Liver (tissue), 9 donors: ENCODE results near the gene FARP1. TPM values are rescaled to one million over a fixed set of nuclear protein-coding genes. Genes with fewer than 3 reads are reported as not detected.
A peak's percentile ranks its signal among the peaks of the same experiment; 100 is the strongest.

Experiments used
- DNase-seq: peaks from one replicate; pipeline ENCODE4 v3.0.0-alpha.2; 2017; ENCODE audit warnings: low spot score
- H3K27ac ChIP-seq, 2 donors: one replicate each; pipeline ENCODE4 v1.7.0; 2013; ENCODE audit warnings: inconsistent platforms in 2 of 2, low read length in 2 of 2, control low read depth in 1 of 2, low read depth in 1 of 2, mild to moderate bottlenecking in 1 of 2
- H3K27me3 ChIP-seq, 4 donors: one replicate each; pipeline versions ENCODE4 v1.6.1 to v1.7.0; 2013; ENCODE audit warnings: low read length in 3 of 4, inconsistent platforms in 1 of 4, mild to moderate bottlenecking in 1 of 4, moderate library complexity in 1 of 4; ENCODE audit not compliant: control insufficient read depth in 4 of 4, insufficient read depth in 4 of 4
- H3K36me3 ChIP-seq, 4 donors: one replicate each; pipeline versions ENCODE4 v1.6.1 to v1.7.0; 2013; ENCODE audit warnings: low read length in 3 of 4, mild to moderate bottlenecking in 3 of 4, low read depth in 1 of 4, moderate library complexity in 1 of 4; ENCODE audit not compliant: control insufficient read depth in 4 of 4, insufficient read depth in 3 of 4
- H3K4me1 ChIP-seq, 4 donors: one replicate each; pipeline versions ENCODE4 v1.6.1 to v1.7.0; 2013; ENCODE audit warnings: low read length in 3 of 4, mild to moderate bottlenecking in 3 of 4, moderate library complexity in 1 of 4; ENCODE audit not compliant: control insufficient read depth in 4 of 4, insufficient read depth in 4 of 4
- H3K4me3 ChIP-seq, 3 donors: one replicate each; pipeline versions ENCODE4 v1.6.1 to v1.7.0; 2013; ENCODE audit warnings: low read length in 3 of 3, control low read depth in 1 of 3, low read depth in 1 of 3, mild to moderate bottlenecking in 1 of 3
- H3K9ac ChIP-seq, 2 donors: one replicate each; pipeline ENCODE4 v1.7.0; 2013; ENCODE audit warnings: low read length in 2 of 2, mild to moderate bottlenecking in 2 of 2, moderate library complexity in 2 of 2, control low read depth in 1 of 2, low read depth in 1 of 2
- H3K9me3 ChIP-seq, 4 donors: one replicate each; pipeline versions ENCODE4 v1.6.1 to v1.7.0; 2013; ENCODE audit warnings: low read length in 3 of 4; ENCODE audit not compliant: control insufficient read depth in 4 of 4
- ATF3 ChIP-seq: IDR thresholded peaks from 2 replicates; pipeline ENCODE4 v1.6.1; 2016; ENCODE audit warnings: antibody characterized with exemption
- EGR1 ChIP-seq, 2 donors: IDR thresholded peaks; 2 replicates each; pipeline ENCODE4 v1.6.1; 2016 to 2018; ENCODE audit warnings: antibody characterized with exemption in 2 of 2, low read depth in 2 of 2
- FOXA1 ChIP-seq: IDR thresholded peaks from 2 replicates; pipeline ENCODE4 v1.6.1; 2016; ENCODE audit warnings: antibody characterized with exemption
- FOXA2 ChIP-seq: IDR thresholded peaks from 2 replicates; pipeline ENCODE4 v1.6.1; 2016; ENCODE audit warnings: antibody characterized with exemption
- GABPA ChIP-seq, 2 donors: IDR thresholded peaks in 1 of 2; conservative IDR thresholded peaks in 1 of 2; 2 replicates each; pipeline ENCODE4 v1.6.1; 2016; ENCODE audit warnings: antibody characterized with exemption in 2 of 2, mild to moderate bottlenecking in 1 of 2, moderate library complexity in 1 of 2
- HNF4A ChIP-seq, 2 donors: conservative IDR thresholded peaks; 2 replicates each; pipeline ENCODE4 v1.6.1; 2016; ENCODE audit warnings: antibody characterized with exemption in 2 of 2, mild to moderate bottlenecking in 2 of 2
- HNF4G ChIP-seq: IDR thresholded peaks from 2 replicates; pipeline ENCODE4 v1.6.1; 2016; ENCODE audit warnings: antibody characterized with exemption
- RAD21 ChIP-seq, 2 donors: IDR thresholded peaks; 2 replicates each; pipeline ENCODE4 v1.6.1; 2016; ENCODE audit warnings: antibody characterized with exemption in 2 of 2, mild to moderate bottlenecking in 2 of 2
- REST ChIP-seq: IDR thresholded peaks from 2 replicates; pipeline ENCODE4 v1.6.1; 2016; ENCODE audit warnings: antibody characterized with exemption, mild to moderate bottlenecking
- SP1 ChIP-seq: IDR thresholded peaks from 2 replicates; pipeline ENCODE4 v1.6.1; 2018; ENCODE audit warnings: antibody characterized with exemption, mild to moderate bottlenecking
- TAF1 ChIP-seq: conservative IDR thresholded peaks from 2 replicates; pipeline ENCODE4 v1.6.1; 2016; ENCODE audit warnings: antibody characterized with exemption, mild to moderate bottlenecking
- WGBS: extraction: QIAGEN DNeasy Blood & Tissue Kit; methylation state at CpG from one replicate; pipeline ENCODE4 v1.1.7; 2013; 5-methylcytosine and 5-hydroxymethylcytosine counted together
- polyA plus RNA-seq, 2 donors: library from polyadenylated mRNA; stranded (reverse) in 1 of 2; unstranded in 1 of 2; fragments of 200-250 nt in 1 of 2; fragments of >200 nt in 1 of 2; fragmentation: Nextera tagmentation in 1 of 2; extraction: Ambion mirVana in 1 of 2; gene quantifications; one replicate each; pipeline versions ENCODE4 v1.2.1 to v1.2.3, GENCODE V29; 2013 to 2015
- total RNA-seq, 2 donors: library from RNA; depleted of rRNA; stranded (reverse); fragments of >200 nt; gene quantifications; one replicate each; pipeline ENCODE4 v1.2.3, GENCODE V29; 2014
- donor health status: healthy.
- donor health status: healthy.
- donor health status: healthy.
- donor health status: healthy.
- donor health status: healthy.

FARP1 gene
- total and polyA plus RNA-seq, 4 donors, result 28.4 to 62.6 (median 39.8) TPM

GRCh38 chr13:98345107-98345935 lies 202.4 kb downstream of the FARP1 start:
- Histone ChIP-seq H3K4me3 (no peak overlapping the region), H3K4me1 (no peaks in the 10 kb centered on the region), H3K36me3 (peaks cover 0 to 6% (median 2%) of the 10 kb centered on the region in 4 donors), H3K27ac (no peak overlapping the region), H3K27me3 (no peaks in the 10 kb centered on the region), H3K9me3 (no peaks in the 10 kb centered on the region), H3K9ac (no peak overlapping the region)
- DNase-seq, result no peak
- 84% methylated on average over 12 of the region's 12 CpGs for WGBS
- no peak for TF ChIP-seq GABPA (IDR thresholded peaks at IDR 0.05 in 1 of 2, conservative IDR thresholded peaks at IDR 0.05 in 1 of 2)
- peak in 1 of 2 donors; percentile 9 for TF ChIP-seq RAD21 (IDR thresholded peaks at IDR 0.05)
- TF ChIP-seq HNF4A (conservative IDR thresholded peaks at IDR 0.05), result no peak

GRCh38 chr13:98346904-98347636 lies 204.2 kb downstream of the FARP1 start:
- Histone ChIP-seq H3K9me3 (no peaks in the 10 kb centered on the region), H3K4me3 (no peak overlapping the region), H3K27me3 (no peaks in the 10 kb centered on the region), H3K9ac (no peak overlapping the region), H3K27ac (no peak overlapping the region), H3K36me3 (peaks cover 0 to 6% (median 2%) of the 10 kb centered on the region in 4 donors), H3K4me1 (no peaks in the 10 kb centered on the region)
- DNase-seq, result no peak
- no peak for TF ChIP-seq TAF1
- no peak for TF ChIP-seq GABPA (IDR thresholded peaks at IDR 0.05 in 1 of 2, conservative IDR thresholded peaks at IDR 0.05 in 1 of 2)
- TF ChIP-seq HNF4G, result no peak
- TF ChIP-seq FOXA1, result no peak
- TF ChIP-seq RAD21 (IDR thresholded peaks at IDR 0.05), result no peak
- no peak for TF ChIP-seq FOXA2
- no peak for TF ChIP-seq EGR1 (IDR thresholded peaks at IDR 0.05; ENCODE audit: low read depth in 2 of 2)
- TF ChIP-seq SP1, result no peak
- 87% methylated on average over 10 of the region's 10 CpGs for WGBS

- TF ChIP-seq REST, result no peak
- no peak for TF ChIP-seq ATF3
- TF ChIP-seq SP1, result no peak
- TF ChIP-seq HNF4A (conservative IDR thresholded peaks at IDR 0.05), result no peak
- TF ChIP-seq EGR1 (IDR thresholded peaks at IDR 0.05; ENCODE audit: low read depth in 2 of 2), result no peak
- Histone ChIP-seq H3K27ac (no peak overlapping the region), H3K27me3 (no peaks in the 10 kb centered on the region), H3K4me1 (no peaks in the 10 kb centered on the region), H3K9ac (no peak overlapping the region), H3K9me3 (no peaks in the 10 kb centered on the region), H3K4me3 (no peak overlapping the region), H3K36me3 (peaks cover 0 to 6% (median 2%) of the 10 kb centered on the region in 4 donors)
- no peak for DNase-seq
- 87% methylated on average over 1 of the region's 1 CpG for WGBS
Measured at GRCh38 chr13:98347756-98348155, 204.9 kb downstream of the FARP1 start.
